RWPE1 (cell line): ENCODE results near the gene RALGAPA1.

Experiments used
- CTCF ChIA-PET: fragments of 350-600 bp; sonication (Branson Sonifier 250); formaldehyde crosslinking; extraction: SDS; loops from one replicate; lab custom pipeline; 2021; lab: Yijun Ruan, JAX
- POLR2A ChIA-PET: fragments of 400-600 bp; formaldehyde crosslinking; extraction: SDS; loops from one replicate; lab custom pipeline; 2020; ENCODE audit warnings: antibody characterized with exemption; ENCODE audit not compliant: low non-redundant PET; lab: Yijun Ruan, JAX
- DNase-seq: peaks from one replicate; pipeline ENCODE4 v3.0.0; 2012; ENCODE audit warnings: low spot score
- H3K27ac ChIP-seq: fragments of 450-650 bp; 2 replicates; pipeline ENCODE4 v1.5.1; 2017
- CTCF ChIP-seq: fragments of 450-650 bp; conservative IDR thresholded peaks from 2 replicates; pipeline ENCODE4 v1.5.1; 2017; ENCODE audit warnings: low read depth, mild to moderate bottlenecking

Gene RALGAPA1

GRCh38 chr14:35515916-35516315 is 293.2 kb downstream of the RALGAPA1 start:
- TF ChIP-seq CTCF, result no peak
- CTCF ChIA-PET, result no interaction called here
- POLR2A ChIA-PET, result no interaction called here
- no peak for DNase-seq
- H3K27ac ChIP-seq, result no peak overlapping the region

GRCh38 chr14:35512765-35513164 is 296.3 kb downstream of the RALGAPA1 start:
- no peak for TF ChIP-seq CTCF
- no peak for DNase-seq
- ChIA-PET CTCF (no interaction called here), POLR2A (no interaction called here)
- no peak overlapping the region for H3K27ac ChIP-seq

GRCh38 chr14:35509846-35510245 is 299.2 kb downstream of the RALGAPA1 start:
- POLR2A ChIA-PET, result no interaction called here
- DNase-seq, result no peak
- CTCF ChIA-PET, result interaction anchor here (0.6 kb wide), 2 partner anchors 337 to 345 kb away, joined by 3 to 4 read pairs; no protein-coding TSS in a partner anchor
- H3K27ac ChIP-seq, result no peak overlapping the region
- no peak for TF ChIP-seq CTCF

- no peak overlapping the region for H3K27ac ChIP-seq
- DNase-seq, result no peak
- TF ChIP-seq CTCF, result no peak
- POLR2A ChIA-PET, result interaction anchor here (0.6 kb wide), 1 partner anchor 634 kb away, joined by 3 read pairs; no protein-coding TSS in a partner anchor
- CTCF ChIA-PET, result no interaction called here
Observed at GRCh38 chr14:35506927-35507326, 302.2 kb downstream of the RALGAPA1 start.

- H3K27ac ChIP-seq, result no peak overlapping the region
- DNase-seq, result no peak
- ChIA-PET POLR2A (no interaction called here), CTCF (no interaction called here)
- no peak for TF ChIP-seq CTCF
Observed at GRCh38 chr14:35506461-35506860, 302.6 kb downstream of the RALGAPA1 start.

GRCh38 chr14:35504260-35504659 is 304.8 kb downstream of the RALGAPA1 start:
- H3K27ac ChIP-seq, result no peak overlapping the region
- CTCF ChIA-PET, result interaction anchor here (0.6 kb wide), 3 partner anchors 34 to 1024 kb away, joined by 3 to 4 read pairs (median 4); no protein-coding TSS in a partner anchor
- no peak for TF ChIP-seq CTCF
- DNase-seq, result no peak
- POLR2A ChIA-PET, result no interaction called here
